GM23248 (cell line): Measurements from ENCODE around the gene ZEB2.

Experiments
- EZH2 ChIP-seq: fragments of 200-600 bp; sonication (generic); IDR thresholded peaks from 2 replicates; pipeline ENCODE4 v1.6.1; 2018; ENCODE audit warnings: antibody characterized with exemption, mild to moderate bottlenecking; ENCODE audit not compliant: insufficient read depth, poor library complexity, severe bottlenecking
- EZH2phosphoT487 ChIP-seq: fragments of 200-600 bp; sonication (generic); IDR thresholded peaks from 2 replicates; pipeline ENCODE4 v1.6.1; 2018; ENCODE audit warnings: antibody characterized with exemption, moderate library complexity, mild to moderate bottlenecking, low read depth; ENCODE audit not compliant: insufficient read depth

- no peak for TF ChIP-seq EZH2
- no peak for TF ChIP-seq EZH2phosphoT487
Measured at GRCh38 chr2:144364944-144365738, 154.8 kb downstream of the ZEB2 start.
